Measurements from ENCODE around the gene GNB4. TPM values are rescaled to one million over a fixed set of nuclear protein-coding genes. Genes with fewer than 3 reads are reported as not detected.

The GNB4 gene
- total RNA-seq, 1 experiment from 2014 or later, result 36.7 TPM

- peaks cover 4% of the 10 kb centered on the region for H3K9me3 Mint-ChIP-seq
- no peak overlapping the region for H3K27ac Mint-ChIP-seq
- no peaks in the 10 kb centered on the region for H3K4me1 Mint-ChIP-seq
- H3K36me3 Mint-ChIP-seq, result no peaks in the 10 kb centered on the region
- no peak overlapping the region for H3K4me3 Mint-ChIP-seq
- ChIA-PET POLR2A (no interaction called here), CTCF (no interaction called here)
- H3K27me3 Mint-ChIP-seq (ENCODE audit: low read depth), result no peaks in the 10 kb centered on the region
- no peak for TF ChIP-seq ZNF121 (CRISPR knock-in tag; IDR thresholded peaks at IDR 0.05)
- no peak for TF ChIP-seq SMAD4 (CRISPR knock-in tag; IDR thresholded peaks at IDR 0.05)
- TF ChIP-seq ERG (CRISPR knock-in tag; IDR thresholded peaks at IDR 0.05), result no peak
- TF ChIP-seq CREB1 (CRISPR knock-in tag; IDR thresholded peaks at IDR 0.05), result no peak
- no peak for TF ChIP-seq EMX1 (CRISPR knock-in tag; IDR thresholded peaks at IDR 0.05)
- TF ChIP-seq SMAD3 (CRISPR knock-in tag; IDR thresholded peaks at IDR 0.05; ENCODE audit: borderline replicate concordance), result no peak
- no peak for TF ChIP-seq ZNF671 (CRISPR knock-in tag; IDR thresholded peaks at IDR 0.05)
- no peak for TF ChIP-seq ZNF532 (CRISPR knock-in tag; IDR thresholded peaks at IDR 0.05; ENCODE audit: borderline replicate concordance)
- no peak for TF ChIP-seq FOXJ3 (CRISPR knock-in tag; IDR thresholded peaks at IDR 0.05; ENCODE audit: borderline replicate concordance)
- TF ChIP-seq NR2C2 (CRISPR knock-in tag; IDR thresholded peaks at IDR 0.05), result no peak
- TF ChIP-seq ZNF232 (CRISPR knock-in tag; IDR thresholded peaks at IDR 0.05), result no peak
- TF ChIP-seq AR (CRISPR knock-in tag; IDR thresholded peaks at IDR 0.05), result no peak
- no peak for TF ChIP-seq HMGXB4 (CRISPR knock-in tag; IDR thresholded peaks at IDR 0.05)
- no peak for TF ChIP-seq ZNF219 (CRISPR knock-in tag; IDR thresholded peaks at IDR 0.05; ENCODE audit: borderline replicate concordance)
- no peak for TF ChIP-seq NR1H2 (CRISPR knock-in tag; IDR thresholded peaks at IDR 0.05)
- TF ChIP-seq HMGA2 (CRISPR knock-in tag; IDR thresholded peaks at IDR 0.05), result no peak
- TF ChIP-seq STAT6 (CRISPR knock-in tag; conservative IDR thresholded peaks at IDR 0.05; ENCODE audit: low read depth), result no peak
- no peak for TF ChIP-seq ESRRA (CRISPR knock-in tag; IDR thresholded peaks at IDR 0.05; ENCODE audit: borderline replicate concordance)
- TF ChIP-seq CREM (CRISPR knock-in tag; IDR thresholded peaks at IDR 0.05), result no peak
- ATAC-seq (no peak), DNase-seq (ENCODE audit: low spot score) (no peak)
Observed at GRCh38 chr3:179474480-179474879, 23.2 kb upstream of the GNB4 start.
